Retina (tissue), 1 donor: Measurements from ENCODE around the gene PPP2R3A.
"Not testable (repeated sequence)": the region's sequence is repeated elsewhere in the genome, so short reads cannot be mapped to it uniquely, and the experiment has no call there.

Experiments used
- DNase-seq: peaks from one replicate; pipeline ENCODE4 v3.0.0-alpha.2; 2016

Gene PPP2R3A, protein sequence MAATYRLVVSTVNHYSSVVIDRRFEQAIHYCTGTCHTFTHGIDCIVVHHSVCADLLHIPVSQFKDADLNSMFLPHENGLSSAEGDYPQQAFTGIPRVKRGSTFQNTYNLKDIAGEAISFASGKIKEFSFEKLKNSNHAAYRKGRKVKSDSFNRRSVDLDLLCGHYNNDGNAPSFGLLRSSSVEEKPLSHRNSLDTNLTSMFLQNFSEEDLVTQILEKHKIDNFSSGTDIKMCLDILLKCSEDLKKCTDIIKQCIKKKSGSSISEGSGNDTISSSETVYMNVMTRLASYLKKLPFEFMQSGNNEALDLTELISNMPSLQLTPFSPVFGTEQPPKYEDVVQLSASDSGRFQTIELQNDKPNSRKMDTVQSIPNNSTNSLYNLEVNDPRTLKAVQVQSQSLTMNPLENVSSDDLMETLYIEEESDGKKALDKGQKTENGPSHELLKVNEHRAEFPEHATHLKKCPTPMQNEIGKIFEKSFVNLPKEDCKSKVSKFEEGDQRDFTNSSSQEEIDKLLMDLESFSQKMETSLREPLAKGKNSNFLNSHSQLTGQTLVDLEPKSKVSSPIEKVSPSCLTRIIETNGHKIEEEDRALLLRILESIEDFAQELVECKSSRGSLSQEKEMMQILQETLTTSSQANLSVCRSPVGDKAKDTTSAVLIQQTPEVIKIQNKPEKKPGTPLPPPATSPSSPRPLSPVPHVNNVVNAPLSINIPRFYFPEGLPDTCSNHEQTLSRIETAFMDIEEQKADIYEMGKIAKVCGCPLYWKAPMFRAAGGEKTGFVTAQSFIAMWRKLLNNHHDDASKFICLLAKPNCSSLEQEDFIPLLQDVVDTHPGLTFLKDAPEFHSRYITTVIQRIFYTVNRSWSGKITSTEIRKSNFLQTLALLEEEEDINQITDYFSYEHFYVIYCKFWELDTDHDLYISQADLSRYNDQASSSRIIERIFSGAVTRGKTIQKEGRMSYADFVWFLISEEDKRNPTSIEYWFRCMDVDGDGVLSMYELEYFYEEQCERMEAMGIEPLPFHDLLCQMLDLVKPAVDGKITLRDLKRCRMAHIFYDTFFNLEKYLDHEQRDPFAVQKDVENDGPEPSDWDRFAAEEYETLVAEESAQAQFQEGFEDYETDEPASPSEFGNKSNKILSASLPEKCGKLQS (N-terminal part only)

DNA sequence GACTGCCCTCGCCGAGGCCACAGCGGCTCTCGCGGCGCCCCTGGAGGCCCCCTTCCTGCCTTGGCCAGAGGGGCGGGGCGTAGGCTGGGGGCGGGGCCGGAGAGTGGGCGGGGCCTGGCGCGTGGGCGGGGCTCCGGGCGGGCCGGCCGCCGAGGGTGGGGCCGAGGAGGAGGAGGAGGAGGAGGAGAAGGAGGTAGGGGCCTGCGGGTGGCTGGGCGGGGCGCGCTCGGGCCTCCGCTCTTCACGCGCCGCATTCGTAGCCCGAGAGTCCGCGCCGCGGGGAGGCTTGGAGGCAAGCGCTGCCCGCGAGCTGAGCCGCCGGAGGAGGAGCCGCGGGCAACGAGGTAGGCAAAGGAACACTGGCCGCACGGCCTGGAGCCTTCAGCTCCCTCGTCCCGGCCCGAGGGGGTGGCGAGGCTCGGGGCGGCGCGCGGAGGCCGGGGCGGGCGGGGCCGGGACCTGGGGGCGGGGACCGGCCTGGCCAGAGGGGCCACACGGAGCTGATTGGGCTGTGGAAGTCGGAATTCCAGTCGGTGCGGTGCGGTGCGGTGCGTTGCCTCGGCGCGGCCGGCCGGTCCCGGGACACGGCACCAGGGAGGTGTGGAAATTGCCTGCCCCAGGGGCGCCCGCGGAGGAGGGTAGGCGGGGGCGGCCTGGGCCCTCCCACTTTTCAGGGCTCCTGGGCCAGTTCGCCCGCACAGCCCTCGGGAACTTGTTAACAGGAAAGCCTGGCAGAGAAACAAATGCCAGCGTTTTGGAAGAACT, at the start of gene PPP2R3A:
PPP2R3A (plus strand) TSS at position 223 of the 765 bp plus-strand sequence. CDS start 35,771 bp downstream, outside the sequence.
- peak; percentile 91 for DNase-seq

DNA sequence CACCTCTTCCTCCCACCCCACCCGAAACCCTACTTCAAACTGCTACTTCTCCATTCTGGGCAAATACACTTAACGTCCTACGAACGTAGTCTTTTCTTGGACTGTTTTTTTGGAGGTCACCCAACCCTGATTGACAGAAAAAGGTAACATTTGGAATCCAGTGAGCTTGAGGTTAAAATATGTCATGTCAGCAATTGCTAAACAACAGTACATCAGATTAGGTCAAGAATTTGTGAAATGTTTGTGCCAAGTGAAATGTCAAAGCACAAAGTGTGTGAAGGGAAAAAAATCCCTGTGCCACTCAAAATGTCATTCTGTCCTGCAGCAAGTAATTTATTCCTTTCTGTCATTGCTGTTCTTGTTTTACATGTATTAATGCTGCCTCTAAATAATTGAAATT, 49.2 kb upstream of the PPP2R3A start:
- DNase-seq = no peak

DNA sequence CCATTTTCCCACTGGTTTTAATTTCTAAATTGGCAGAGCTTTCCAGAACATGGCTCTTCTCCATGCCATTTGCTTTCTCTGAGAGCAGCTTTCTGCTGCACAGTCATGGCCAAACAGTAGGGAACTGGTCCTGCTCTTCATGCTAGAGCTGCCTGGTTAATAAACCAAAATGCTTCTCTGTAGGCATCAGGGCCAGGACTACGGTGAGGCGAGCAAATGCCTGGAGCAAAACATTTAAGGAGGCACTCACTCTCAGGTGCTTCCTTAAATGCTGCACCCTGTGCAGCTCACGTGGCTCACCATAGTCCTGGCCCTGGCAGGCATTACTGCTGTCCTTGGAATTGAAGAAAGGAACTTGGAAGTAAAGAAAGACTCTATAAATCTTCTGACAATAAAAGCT, 48.5 kb upstream of the PPP2R3A start:
- no peak for DNase-seq

DNA sequence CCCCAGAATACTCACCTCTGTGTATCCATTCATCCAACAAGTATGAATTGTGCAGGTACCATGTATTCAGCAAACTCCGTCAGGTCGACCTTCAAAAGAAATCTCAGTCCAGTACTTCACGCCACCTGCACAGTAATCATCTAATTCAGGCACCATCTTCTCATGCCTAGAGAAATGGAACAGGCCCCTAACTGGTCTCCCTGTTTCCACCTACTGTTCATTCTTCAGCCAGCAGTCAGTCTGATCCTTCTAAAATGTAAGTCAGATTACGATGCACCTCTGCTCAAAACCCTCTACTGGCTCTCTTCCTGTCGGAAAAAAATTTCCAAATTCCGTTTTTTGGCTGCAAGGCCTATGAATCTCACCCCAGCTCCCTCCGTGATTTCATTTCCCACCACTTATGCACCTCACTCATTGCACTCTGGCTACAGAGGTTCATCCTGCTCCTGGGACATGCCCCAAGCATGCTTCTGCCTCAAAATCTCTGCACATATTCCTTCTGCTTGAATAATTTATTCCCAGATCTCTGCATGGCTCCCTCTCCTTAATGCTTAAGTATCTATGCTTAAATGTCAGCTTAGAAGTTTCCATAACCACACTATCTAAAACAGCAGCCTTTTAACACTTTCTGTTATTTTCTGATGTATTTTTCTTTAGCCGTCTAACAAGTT, 47.5 kb upstream of the PPP2R3A start:
- no peak for DNase-seq

DNA sequence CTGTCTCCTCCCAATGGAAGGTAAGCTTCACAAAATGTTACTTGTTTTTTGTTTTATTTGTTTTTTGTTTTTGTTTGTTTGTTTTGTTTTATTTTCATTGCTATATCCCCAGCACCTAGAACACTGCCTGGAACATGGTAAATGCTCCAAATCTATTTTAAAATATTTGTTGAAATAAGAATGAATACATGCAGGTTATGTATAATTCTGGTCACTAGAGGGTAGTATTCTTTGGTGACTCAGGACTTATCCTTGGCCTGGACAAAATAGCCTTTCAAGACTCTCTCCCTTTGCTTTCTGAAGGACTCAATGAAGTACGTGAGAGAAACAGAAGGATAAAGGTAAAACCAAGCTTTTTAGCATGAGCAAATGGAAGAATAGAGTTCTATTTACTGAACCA, 46.9 kb upstream of the PPP2R3A start:
- no peak for DNase-seq

DNA sequence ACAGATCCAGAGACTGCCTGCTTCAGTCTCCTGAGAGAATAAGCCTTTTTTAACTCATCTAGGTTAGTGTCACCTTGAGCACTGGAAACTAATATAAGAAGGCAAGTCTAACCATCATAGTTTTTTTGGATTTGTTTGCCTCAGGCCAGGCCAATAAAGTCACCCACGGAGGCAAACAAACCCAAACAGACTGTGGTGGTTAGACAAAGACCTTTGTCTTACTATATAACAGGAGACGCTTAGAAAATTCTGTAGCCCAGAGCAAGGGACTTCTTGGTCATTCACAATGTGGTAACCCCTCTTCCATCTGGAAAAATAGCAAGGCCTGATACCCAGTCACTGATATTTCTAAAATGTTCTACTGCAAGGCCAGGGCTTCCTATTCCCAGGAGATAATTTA, 45.3 kb upstream of the PPP2R3A start:
- DNase-seq = no peak

DNA sequence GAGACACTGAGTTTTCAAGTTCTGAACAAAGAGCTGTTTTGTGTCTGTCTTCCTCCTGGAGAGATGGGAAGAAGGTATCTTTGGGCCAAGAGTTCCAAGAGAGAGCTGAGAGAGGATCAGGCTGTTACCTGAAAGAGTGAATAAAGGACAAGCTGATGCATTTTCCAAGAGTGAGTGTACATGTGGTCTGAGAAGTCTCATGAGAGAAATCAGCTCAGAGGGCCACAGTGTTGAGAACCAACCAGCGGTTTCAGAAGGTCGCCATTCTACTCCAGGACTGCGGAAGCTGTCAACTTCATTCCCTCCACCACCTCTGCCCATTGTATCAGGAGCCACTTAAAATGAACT, 42.7 kb upstream of the PPP2R3A start:
- DNase-seq = no peak

DNA sequence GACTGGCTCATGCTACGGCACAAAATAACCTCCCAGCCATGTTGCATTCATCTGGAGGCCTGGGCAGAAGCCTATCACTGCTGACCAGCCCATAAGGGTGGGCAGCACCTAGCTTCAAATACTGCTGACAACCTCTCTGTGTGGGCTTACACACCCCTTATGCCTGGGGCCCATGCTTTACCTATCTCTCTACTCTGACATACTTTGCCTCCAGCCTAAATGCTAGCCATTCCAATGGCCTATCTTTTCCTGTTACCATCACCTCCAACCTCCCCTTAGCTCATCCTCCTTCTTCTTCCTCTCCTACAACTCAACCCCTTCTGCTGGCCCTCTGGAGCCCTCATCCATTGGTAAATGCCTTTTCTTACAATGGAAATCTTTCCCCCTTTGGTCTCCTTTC, 41.0 kb upstream of the PPP2R3A start:
- no peak for DNase-seq

DNA sequence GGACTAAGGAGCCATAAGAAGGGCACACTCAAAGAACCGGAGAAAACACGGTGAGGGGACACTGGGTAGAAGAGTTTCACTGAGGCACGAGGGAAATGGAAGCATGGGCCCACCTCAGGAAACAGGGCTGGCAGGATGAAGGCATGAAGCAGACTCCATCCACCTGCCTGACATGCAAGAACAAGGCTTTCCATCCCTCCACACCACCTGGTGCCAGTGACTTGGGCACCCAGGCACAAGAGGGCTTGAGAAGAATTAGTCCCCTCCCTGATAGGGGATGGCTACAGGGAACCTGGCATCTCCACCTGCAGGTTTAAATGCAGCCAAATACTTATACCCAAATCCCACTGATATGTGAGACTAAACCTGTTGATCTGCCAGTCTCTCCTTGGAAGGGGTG, 38.9 kb upstream of the PPP2R3A start:
- DNase-seq = no peak

DNA sequence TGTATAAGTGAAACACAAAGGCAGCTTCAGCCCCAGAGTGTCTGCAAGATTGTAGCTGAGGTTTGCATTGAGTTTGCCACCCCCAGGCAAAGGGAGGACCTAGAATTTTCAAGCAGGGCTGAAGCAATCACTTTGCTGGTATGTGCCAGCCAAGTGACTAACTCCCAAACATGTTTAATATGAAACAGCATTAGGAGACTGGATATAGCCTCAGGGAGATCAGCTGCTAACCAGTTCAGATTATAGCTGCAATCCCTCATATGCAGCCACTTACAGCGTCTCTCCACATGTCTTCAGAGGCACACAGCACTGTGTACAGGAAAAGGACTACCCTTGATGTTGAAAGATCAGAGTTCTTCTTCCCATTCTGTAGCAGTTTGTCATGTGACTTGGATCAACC, 38.4 kb upstream of the PPP2R3A start:
- DNase-seq = no peak

DNA sequence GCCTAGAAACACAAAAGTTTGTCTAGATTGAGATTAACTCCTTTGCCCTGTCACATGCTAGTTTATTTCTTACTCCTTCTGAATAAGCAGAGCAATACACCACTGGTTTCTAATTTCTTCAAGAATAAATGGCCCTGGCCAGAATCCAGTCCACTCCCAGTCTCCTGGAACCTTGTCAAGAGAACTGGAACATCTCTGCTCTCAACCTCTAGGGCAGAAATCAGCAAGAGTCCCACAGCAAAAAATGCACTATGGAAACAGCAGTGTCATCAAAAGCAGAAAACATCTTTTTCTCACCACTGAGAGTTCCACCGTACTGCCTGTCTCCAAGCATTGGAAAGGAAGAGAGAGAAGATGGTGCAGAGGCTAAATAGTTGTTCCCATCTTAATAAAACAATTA, 35.9 kb upstream of the PPP2R3A start:
- no peak for DNase-seq

DNA sequence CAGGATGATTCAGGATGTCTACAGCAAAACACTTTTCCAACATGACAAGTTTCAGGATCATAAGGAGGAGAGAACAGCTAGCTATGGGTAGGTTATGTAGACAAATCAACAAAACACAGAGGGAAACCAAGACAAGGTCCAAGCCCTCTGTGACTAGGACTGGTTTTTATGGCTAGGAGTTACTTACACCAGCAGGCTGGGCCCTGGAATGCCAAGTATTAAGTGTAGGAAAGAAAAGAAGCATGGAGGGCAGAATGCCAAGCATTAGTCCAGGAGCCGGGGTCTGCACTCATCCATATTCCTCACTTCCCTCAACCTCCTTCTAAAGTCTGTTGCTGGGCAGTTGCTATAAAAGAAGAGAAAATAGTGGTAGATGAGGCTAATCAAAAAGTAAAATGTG, 35.3 kb upstream of the PPP2R3A start:
- DNase-seq = no peak

DNA sequence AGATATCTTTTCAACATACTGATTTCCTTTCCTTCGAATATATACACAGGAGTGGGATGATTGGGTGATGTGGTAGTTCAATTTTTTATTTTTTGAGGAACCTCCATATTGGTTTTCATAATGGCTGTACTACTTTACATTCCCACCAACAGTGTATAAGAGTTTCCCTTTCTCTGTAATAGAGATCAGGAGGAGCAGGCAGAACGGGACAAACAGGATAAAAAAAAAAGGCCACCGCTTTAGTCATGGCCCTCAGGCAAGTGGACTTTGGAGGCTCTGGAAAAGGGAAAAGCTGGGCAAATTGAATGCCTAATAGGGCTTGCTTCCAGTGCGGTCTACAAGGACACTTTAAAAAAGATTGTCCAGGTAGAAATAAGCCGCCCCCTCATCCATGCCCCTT, 30.4 kb upstream of the PPP2R3A start:
- DNase-seq = not testable (repeated sequence)

DNA sequence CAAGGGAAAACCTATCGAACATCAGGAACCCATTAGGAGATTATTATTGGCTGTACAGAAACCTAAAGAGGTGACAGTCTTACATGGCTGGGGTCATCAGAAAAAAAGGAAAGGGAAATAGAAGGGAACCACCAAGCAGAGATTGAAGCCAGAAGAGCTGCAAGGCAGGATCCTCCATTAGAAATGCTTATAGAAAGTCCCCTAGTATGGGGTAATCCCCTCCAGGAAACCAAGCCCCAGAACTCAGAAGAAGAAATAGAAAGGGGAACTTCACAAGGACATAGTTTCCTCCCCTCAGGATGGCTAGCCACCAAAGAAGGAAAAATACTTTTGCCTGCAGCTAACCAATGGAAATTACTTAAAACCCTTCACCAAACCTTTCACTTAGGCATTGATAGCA, 27.8 kb upstream of the PPP2R3A start:
- DNase-seq = not testable (repeated sequence)

DNA sequence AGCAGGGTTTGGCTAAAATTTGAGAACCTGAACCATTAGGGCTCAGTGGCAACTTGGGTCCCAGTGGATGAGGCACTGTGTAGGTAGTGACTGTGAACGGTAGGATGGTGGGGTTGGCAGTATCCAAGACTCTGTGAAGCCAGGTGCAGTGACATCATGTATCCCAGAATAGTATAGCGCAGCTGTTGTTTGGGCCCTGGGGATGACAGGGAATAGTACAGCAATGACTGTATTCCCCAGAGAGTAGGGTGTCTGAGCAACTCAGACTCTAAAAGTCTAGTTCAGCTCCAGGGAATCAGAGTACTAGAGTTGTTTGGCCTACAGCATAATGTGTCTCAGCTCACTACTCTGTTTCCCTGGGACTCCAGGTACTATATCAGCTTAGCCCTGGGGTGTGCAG, 20.7 kb upstream of the PPP2R3A start:
- no peak for DNase-seq

DNA sequence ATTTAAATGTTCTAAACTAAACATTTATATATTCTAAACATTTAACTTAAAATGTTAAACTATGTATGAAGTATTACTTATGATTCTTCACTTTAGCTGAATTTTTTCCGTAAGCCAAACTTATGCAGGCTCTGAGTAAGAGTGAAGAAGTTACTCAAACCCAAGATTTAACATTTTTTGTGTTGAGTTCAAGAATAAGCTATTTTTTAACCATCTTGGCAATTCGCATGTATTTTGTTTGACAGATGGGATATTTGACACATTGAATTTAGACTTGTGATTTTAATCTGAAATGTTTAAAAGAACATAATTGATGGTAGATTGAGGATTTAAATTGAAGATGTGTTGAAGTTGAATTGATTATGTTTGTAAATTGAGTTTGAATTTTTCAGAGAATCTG, 14.6 kb upstream of the PPP2R3A start:
- no peak for DNase-seq

DNA sequence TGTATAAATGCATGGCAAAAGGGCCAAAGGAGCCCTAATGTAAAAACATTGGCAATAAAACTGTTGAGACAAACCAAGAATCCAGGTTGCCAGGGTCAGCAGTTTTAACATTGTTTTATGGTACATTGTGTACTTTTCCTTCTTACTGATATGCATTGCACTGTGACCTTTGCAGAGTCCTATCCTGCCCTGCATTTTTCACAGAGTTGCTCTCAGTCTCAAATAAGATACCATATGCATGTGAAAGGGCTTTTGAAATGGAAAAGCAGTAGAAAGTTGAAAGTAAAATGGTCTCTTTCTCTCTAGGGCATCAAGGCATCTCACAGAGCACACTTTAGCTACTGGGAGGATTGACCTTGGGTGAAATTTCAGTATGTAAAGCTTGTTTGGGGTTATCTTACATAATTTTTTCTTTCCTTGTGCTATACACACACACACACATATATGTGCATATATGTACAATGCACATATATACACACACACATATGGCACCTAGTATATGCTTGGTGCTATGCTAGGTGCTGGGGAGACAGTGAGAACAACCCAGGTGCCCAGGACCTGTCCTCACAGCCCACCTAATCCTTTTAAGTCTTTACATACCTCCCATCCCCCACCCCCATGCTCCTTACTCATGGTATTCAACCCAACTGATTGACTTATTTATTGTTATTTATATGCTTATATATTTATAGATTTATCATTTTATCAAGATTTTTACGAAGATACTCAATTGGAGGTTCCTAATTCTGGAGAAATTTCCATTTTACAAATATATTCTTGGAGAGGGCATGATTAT, 1.2 kb upstream of the PPP2R3A start:
- DNase-seq = peak; percentile 9

DNA sequence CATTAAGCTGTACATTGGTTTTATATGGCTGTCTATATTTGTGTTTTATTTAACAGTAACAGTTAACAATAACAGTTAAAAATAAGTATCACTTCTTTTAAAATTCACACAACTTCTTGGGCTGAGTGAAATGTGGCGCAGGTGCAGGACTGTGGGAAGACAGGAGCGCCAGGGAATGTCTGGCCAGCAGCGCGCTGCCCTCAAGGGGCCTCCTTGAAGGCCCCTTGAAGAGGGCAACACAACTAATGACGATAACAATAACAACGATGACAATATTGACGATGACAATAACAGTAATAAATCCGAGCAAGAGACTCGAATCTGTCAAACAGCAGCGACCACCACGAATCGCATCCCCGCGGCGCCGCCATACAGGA, 411 bp upstream of the PPP2R3A start:
- peak; percentile 85 for DNase-seq

DNA sequence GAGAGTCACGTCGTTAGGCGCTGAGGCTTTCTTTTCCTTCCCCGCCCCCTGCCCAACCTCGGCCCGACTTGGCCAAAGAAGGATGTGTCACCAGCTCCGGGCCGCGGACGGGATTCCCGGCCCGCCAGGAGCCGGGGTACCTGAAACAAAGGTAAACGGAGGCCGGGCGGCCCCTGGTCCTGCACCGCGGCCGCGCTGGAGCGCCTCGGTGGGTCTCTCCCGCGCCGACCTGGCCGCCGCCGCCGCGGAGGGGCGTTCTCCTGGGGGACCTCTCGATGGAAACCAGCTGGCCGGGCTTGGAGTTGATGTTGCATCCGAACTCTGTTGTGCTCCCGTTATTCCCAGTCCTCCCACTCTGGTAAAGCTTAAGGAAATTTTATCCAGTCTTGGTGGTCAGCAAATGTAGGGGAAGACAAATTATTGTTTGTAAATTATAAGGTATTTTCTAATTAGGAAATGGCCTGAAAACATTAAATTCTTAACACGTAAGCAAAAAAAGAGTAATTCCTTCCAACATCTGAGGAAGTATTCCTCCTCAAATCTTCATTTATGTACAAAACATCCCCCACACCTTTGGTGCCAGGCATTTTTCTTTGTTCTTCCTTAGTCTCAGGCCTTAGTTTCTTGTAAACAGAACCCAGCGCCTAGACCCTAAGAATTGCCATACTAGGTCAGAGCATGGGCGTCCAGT, 888 bp downstream of the PPP2R3A start:
- DNase-seq = peak; percentile 89

DNA sequence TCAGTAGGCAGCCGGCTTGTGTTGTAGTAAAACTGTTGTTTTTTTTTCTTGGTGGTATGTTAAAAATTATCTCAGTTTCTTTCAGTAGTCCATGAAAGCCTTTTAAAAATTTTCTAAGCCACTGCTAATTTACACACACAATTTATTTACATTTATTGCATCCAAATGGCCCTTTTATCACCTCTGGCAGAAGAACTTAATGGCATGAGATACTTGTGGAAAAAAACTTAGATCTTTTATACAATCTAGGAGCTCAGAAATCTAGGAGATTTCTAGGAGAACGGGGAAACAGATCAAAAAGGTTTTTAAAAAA, 1.4 kb downstream of the PPP2R3A start:
- DNase-seq = no peak

DNA sequence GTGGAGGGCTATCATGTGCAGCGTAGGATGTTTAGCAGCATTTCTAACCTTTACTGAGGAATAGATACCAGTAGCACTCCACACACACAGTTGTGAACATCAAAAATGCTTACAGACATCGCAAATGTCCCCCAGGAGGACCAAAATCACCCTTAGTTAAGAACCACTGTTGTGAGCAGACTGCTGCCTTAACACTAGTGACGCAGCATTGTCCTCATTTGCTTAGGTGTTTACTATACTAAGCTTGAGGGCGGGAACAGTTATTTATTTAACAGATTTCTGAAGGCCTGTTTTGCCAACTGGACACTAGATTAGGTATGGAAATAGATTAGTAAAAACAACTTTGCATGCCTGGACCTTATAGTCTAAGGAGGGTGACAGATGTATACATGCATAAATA, 2.3 kb downstream of the PPP2R3A start:
- peak; percentile 4 for DNase-seq
